T-helper 1 cell treated with Interleukin-12 subunit alpha and Interleukin-12 subunit beta and Interleukin-4 antibody, amounts not matched to agents 30 μg/mL and 1 μg/mL, for 36 hours (primary cell): ENCODE data around the gene ITGA3.

Experiments used
- H3K27ac Mint-ChIP-seq: one replicate; pipeline ENCODE4 v1.8.0; 2021; ENCODE audit warnings: mild to moderate bottlenecking, mixed read lengths
- H3K27me3 Mint-ChIP-seq: one replicate; pipeline ENCODE4 v1.8.0; 2021; ENCODE audit warnings: low read depth, mixed read lengths
- H3K36me3 Mint-ChIP-seq: one replicate; pipeline ENCODE4 v1.8.0; 2021; ENCODE audit warnings: low read depth, mixed read lengths
- H3K4me1 Mint-ChIP-seq: one replicate; pipeline ENCODE4 v1.8.0; 2021; ENCODE audit warnings: low read depth, mixed read lengths
- H3K4me3 Mint-ChIP-seq: one replicate; pipeline ENCODE4 v1.8.0; 2021; ENCODE audit warnings: mild to moderate bottlenecking, moderate library complexity, mixed read lengths
- H3K9me3 Mint-ChIP-seq: one replicate; pipeline ENCODE4 v1.8.0; 2021; ENCODE audit warnings: mixed read lengths

The ITGA3 gene

GRCh38 chr17:50064253-50065001 lies 8.5 kb downstream of the ITGA3 start:
- no peak overlapping the region for H3K4me3 Mint-ChIP-seq
- H3K27ac Mint-ChIP-seq, result no peak overlapping the region
- peaks cover 9% of the 10 kb centered on the region for H3K36me3 Mint-ChIP-seq

GRCh38 chr17:50065056-50065455 lies 9.1 kb downstream of the ITGA3 start:
- H3K4me3 Mint-ChIP-seq, result no peak overlapping the region

More at GRCh38 chr17:50064253-50065001, 8.5 kb downstream of the ITGA3 start:
- H3K9me3 Mint-ChIP-seq, result no peaks in the 10 kb centered on the region
- H3K4me1 Mint-ChIP-seq, result peaks cover 2% of the 10 kb centered on the region
- H3K27me3 Mint-ChIP-seq, result no peaks in the 10 kb centered on the region

GRCh38 chr17:50066995-50067394 lies 11.1 kb downstream of the ITGA3 start:
- Mint-ChIP-seq H3K4me3 (no peak overlapping the region), H3K4me1 (peaks cover 4% of the 10 kb centered on the region), H3K9me3 (peaks cover 5% of the 10 kb centered on the region), H3K27ac (no peak overlapping the region), H3K27me3 (no peaks in the 10 kb centered on the region), H3K36me3 (peaks cover 27% of the 10 kb centered on the region)

More at GRCh38 chr17:50065056-50065455, 9.1 kb downstream of the ITGA3 start:
- Mint-ChIP-seq H3K9me3 (no peaks in the 10 kb centered on the region), H3K27me3 (no peaks in the 10 kb centered on the region), H3K4me1 (peaks cover 2% of the 10 kb centered on the region), H3K27ac (no peak overlapping the region), H3K36me3 (peaks cover 14% of the 10 kb centered on the region)

GRCh38 chr17:50067996-50068395 lies 12.1 kb downstream of the ITGA3 start:
- H3K27ac Mint-ChIP-seq, result no peak overlapping the region
- H3K9me3 Mint-ChIP-seq, result peaks cover 5% of the 10 kb centered on the region
- no peak overlapping the region for H3K4me3 Mint-ChIP-seq
- no peaks in the 10 kb centered on the region for H3K27me3 Mint-ChIP-seq
- H3K36me3 Mint-ChIP-seq, result peaks cover 32% of the 10 kb centered on the region
- H3K4me1 Mint-ChIP-seq, result peaks cover 7% of the 10 kb centered on the region

- Mint-ChIP-seq H3K9me3 (peaks cover 5% of the 10 kb centered on the region), H3K4me1 (peaks cover 7% of the 10 kb centered on the region), H3K4me3 (no peak overlapping the region), H3K27me3 (no peaks in the 10 kb centered on the region), H3K27ac (no peak overlapping the region), H3K36me3 (peaks cover 27% of the 10 kb centered on the region)
Observed at GRCh38 chr17:50070908-50071680, 15.2 kb downstream of the ITGA3 start.

GRCh38 chr17:50071692-50072091 lies 15.8 kb downstream of the ITGA3 start:
- H3K27me3 Mint-ChIP-seq, result no peaks in the 10 kb centered on the region
- H3K4me1 Mint-ChIP-seq, result peaks cover 7% of the 10 kb centered on the region
- no peak overlapping the region for H3K27ac Mint-ChIP-seq
- H3K36me3 Mint-ChIP-seq, result peaks cover 27% of the 10 kb centered on the region
- H3K4me3 Mint-ChIP-seq, result no peak overlapping the region
- peaks cover 5% of the 10 kb centered on the region for H3K9me3 Mint-ChIP-seq

GRCh38 chr17:50072130-50072529 lies 16.2 kb downstream of the ITGA3 start:
- H3K36me3 Mint-ChIP-seq, result peaks cover 27% of the 10 kb centered on the region
- no peak overlapping the region for H3K4me3 Mint-ChIP-seq
- H3K9me3 Mint-ChIP-seq, result peaks cover 5% of the 10 kb centered on the region
- H3K4me1 Mint-ChIP-seq, result peaks cover 7% of the 10 kb centered on the region
- H3K27ac Mint-ChIP-seq, result no peak overlapping the region
- no peaks in the 10 kb centered on the region for H3K27me3 Mint-ChIP-seq

- H3K4me3 Mint-ChIP-seq, result no peak overlapping the region
- peaks cover 6% of the 10 kb centered on the region for H3K4me1 Mint-ChIP-seq
- H3K27me3 Mint-ChIP-seq, result no peaks in the 10 kb centered on the region
- peaks cover 5% of the 10 kb centered on the region for H3K9me3 Mint-ChIP-seq
- H3K36me3 Mint-ChIP-seq, result peaks cover 28% of the 10 kb centered on the region
- no peak overlapping the region for H3K27ac Mint-ChIP-seq
Observed at GRCh38 chr17:50072925-50073324, 17.0 kb downstream of the ITGA3 start.

GRCh38 chr17:50074227-50074626 lies 18.3 kb downstream of the ITGA3 start:
- Mint-ChIP-seq H3K9me3 (peaks cover 5% of the 10 kb centered on the region), H3K27me3 (no peaks in the 10 kb centered on the region), H3K36me3 (peaks cover 27% of the 10 kb centered on the region), H3K27ac (no peak overlapping the region), H3K4me1 (peaks cover 5% of the 10 kb centered on the region), H3K4me3 (no peak overlapping the region)

- Mint-ChIP-seq H3K4me3 (no peak overlapping the region), H3K4me1 (peaks cover 5% of the 10 kb centered on the region), H3K36me3 (peaks cover 24% of the 10 kb centered on the region), H3K9me3 (peaks cover 5% of the 10 kb centered on the region), H3K27ac (no peak overlapping the region), H3K27me3 (no peaks in the 10 kb centered on the region)
Observed at GRCh38 chr17:50075446-50076032, 19.6 kb downstream of the ITGA3 start.

GRCh38 chr17:50076221-50076590 lies 20.3 kb downstream of the ITGA3 start:
- Mint-ChIP-seq H3K9me3 (peaks cover 2% of the 10 kb centered on the region), H3K27me3 (no peaks in the 10 kb centered on the region), H3K36me3 (peaks cover 22% of the 10 kb centered on the region), H3K4me1 (peaks cover 5% of the 10 kb centered on the region), H3K27ac (no peak overlapping the region), H3K4me3 (no peak overlapping the region)

GRCh38 chr17:50076591-50077235 lies 20.8 kb downstream of the ITGA3 start:
- Mint-ChIP-seq H3K36me3 (peaks cover 21% of the 10 kb centered on the region), H3K9me3 (no peaks in the 10 kb centered on the region), H3K4me1 (peaks cover 5% of the 10 kb centered on the region), H3K27ac (no peak overlapping the region), H3K4me3 (no peak overlapping the region), H3K27me3 (no peaks in the 10 kb centered on the region)

- no peak overlapping the region for H3K4me3 Mint-ChIP-seq
- H3K9me3 Mint-ChIP-seq, result no peaks in the 10 kb centered on the region
- no peaks in the 10 kb centered on the region for H3K4me1 Mint-ChIP-seq
- H3K27me3 Mint-ChIP-seq, result no peaks in the 10 kb centered on the region
- no peak overlapping the region for H3K27ac Mint-ChIP-seq
- H3K36me3 Mint-ChIP-seq, result peaks cover 13% of the 10 kb centered on the region
Observed at GRCh38 chr17:50078430-50078829, 22.5 kb downstream of the ITGA3 start.

GRCh38 chr17:50079334-50080095 lies 23.6 kb downstream of the ITGA3 start:
- no peaks in the 10 kb centered on the region for H3K27me3 Mint-ChIP-seq
- peaks cover 13% of the 10 kb centered on the region for H3K36me3 Mint-ChIP-seq
- no peaks in the 10 kb centered on the region for H3K4me1 Mint-ChIP-seq
- H3K27ac Mint-ChIP-seq, result no peak overlapping the region
- H3K4me3 Mint-ChIP-seq, result no peak overlapping the region
- H3K9me3 Mint-ChIP-seq, result no peaks in the 10 kb centered on the region
